HEK293 (cell line): ENCODE data around the gene SMARCD1.

ENCODE experiments used
- CTCF ChIP-seq: fragments of 450-650 bp; formaldehyde crosslinking; IDR thresholded peaks from 2 replicates; pipeline ENCODE4 v1.5.1; 2016; ENCODE audit warnings: missing biosample characterization, missing genetic modification characterization
- PRDM6 ChIP-seq: fragments of 450-650 bp; formaldehyde crosslinking; IDR thresholded peaks from 2 replicates; pipeline ENCODE4 v1.5.1; 2017; ENCODE audit warnings: missing biosample characterization, missing genetic modification characterization
- REST ChIP-seq: fragments of 450-650 bp; formaldehyde crosslinking; IDR thresholded peaks from 2 replicates; pipeline ENCODE4 v1.5.1; 2016; ENCODE audit warnings: missing biosample characterization, missing genetic modification characterization
- SP3 ChIP-seq: fragments of 450-650 bp; formaldehyde crosslinking; IDR thresholded peaks from 2 replicates; pipeline ENCODE4 v1.5.1; 2016; ENCODE audit warnings: missing biosample characterization, missing genetic modification characterization
- YY1 ChIP-seq: fragments of 450-650 bp; formaldehyde crosslinking; IDR thresholded peaks from 2 replicates; pipeline ENCODE4 v1.5.1; 2018; ENCODE audit warnings: missing biosample characterization, missing genetic modification characterization
- ZBTB26 ChIP-seq: fragments of 450-650 bp; formaldehyde crosslinking; optimal IDR thresholded peaks from 2 replicates; pipeline ENCODE3; 2016; ENCODE audit warnings: missing biosample characterization, mild to moderate bottlenecking, missing genetic modification characterization
- ZBTB48 ChIP-seq: fragments of 450-650 bp; formaldehyde crosslinking; IDR thresholded peaks from 2 replicates; pipeline ENCODE4 v1.5.1; 2016; ENCODE audit warnings: missing biosample characterization, missing genetic modification characterization
- ZNF677 ChIP-seq: fragments of 450-650 bp; IDR thresholded peaks from 2 replicates; pipeline ENCODE4 v1.5.0; 2018; ENCODE audit warnings: missing biosample characterization, mild to moderate bottlenecking, missing genetic modification characterization, moderate library complexity
- TF ChIP-seq, protein P1 (sequence below): fragments of 450-650 bp; formaldehyde crosslinking; IDR thresholded peaks from 2 replicates; pipeline ENCODE4 v1.5.1; 2016; ENCODE audit warnings: missing biosample characterization, missing genetic modification characterization

DNA sequence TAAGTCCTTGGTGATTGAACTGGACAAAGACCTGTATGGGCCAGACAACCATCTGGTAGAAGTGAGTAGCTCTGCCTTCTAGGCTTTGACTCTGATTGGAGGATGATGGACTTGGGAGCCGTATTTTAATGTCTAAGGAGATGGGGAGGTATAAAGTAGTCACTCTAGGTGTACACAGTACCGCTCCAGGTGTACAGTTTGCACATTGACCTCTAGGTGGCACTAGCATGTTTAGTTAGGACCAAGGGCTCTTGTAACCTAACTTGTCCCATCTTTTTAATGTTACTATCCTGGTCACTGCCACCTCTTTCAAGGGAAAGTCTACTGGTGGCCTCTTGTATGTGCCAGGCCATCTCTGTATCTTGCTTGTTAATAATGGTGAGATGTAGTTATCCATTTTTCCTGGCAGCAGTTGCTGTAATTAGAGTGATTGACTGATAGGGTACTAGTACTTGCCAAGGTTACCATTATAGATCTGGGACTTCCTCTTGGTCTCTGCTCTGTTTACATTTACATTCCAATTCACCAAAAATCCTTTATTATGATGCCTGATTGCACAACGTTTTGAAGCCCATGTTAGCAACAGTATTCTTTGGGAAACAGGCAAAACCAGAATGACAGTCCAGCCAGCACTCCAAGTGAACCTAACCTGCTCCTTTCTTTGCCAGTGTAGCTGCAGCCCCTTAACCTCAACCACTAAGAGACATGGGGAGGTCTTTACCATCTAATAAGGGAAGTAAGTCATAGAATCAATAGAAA is 3.6 kb downstream of the SMARCD1 start:
- TF ChIP-seq CTCF (tag by site-specific recombination) (peak; percentile 59; the same call in 1 of the 2 replicates), REST (no peak), SP3 (tag by site-specific recombination) (no peak), PRDM6 (no peak), ZBTB48 (no peak), ZBTB26 (tag by site-specific recombination) (no peak), ZNF677 (no peak), YY1 (tag by site-specific recombination) (no peak)
- TF ChIP-seq, protein P1, sequence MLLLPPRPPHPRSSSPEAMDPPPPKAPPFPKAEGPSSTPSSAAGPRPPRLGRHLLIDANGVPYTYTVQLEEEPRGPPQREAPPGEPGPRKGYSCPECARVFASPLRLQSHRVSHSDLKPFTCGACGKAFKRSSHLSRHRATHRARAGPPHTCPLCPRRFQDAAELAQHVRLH: no peak
